Stomach (tissue), 4 donors: Measurements from ENCODE around the gene PCYT2.

ENCODE experiments used
- CTCF ChIP-seq, 7 experiments: fragments of 450-650 bp in 4 of 7; fragments of 200-600 bp in 3 of 7; sonication (generic) in 3 of 7; IDR thresholded peaks; one replicate each; pipeline ENCODE4 v1.5.1; 2016 to 2019; ENCODE audit warnings: antibody characterized with exemption in 7 of 7, control low read depth in 2 of 7, mild to moderate bottlenecking in 1 of 7
- EP300 ChIP-seq: sonication (generic); formaldehyde crosslinking; IDR thresholded peaks from one replicate; pipeline ENCODE4 v1.6.1; 2017; ENCODE audit warnings: antibody characterized with exemption
- POLR2A ChIP-seq, 4 donors: fragments of 450-650 bp; IDR thresholded peaks; one replicate each; pipeline ENCODE4 v1.6.1; 2016; ENCODE audit warnings: antibody characterized with exemption in 4 of 4, control low read depth in 2 of 4, mild to moderate bottlenecking in 1 of 4, moderate library complexity in 1 of 4
- POLR2AphosphoS5 ChIP-seq, 3 donors: sonication (generic); formaldehyde crosslinking; IDR thresholded peaks; one replicate each; pipeline ENCODE4 v1.6.1; 2016; ENCODE audit warnings: antibody characterized with exemption in 3 of 3

GRCh38 chr17:81928544-81929252 lies 17.5 kb upstream of the PCYT2 start:
- TF ChIP-seq CTCF (IDR thresholded peaks at IDR 0.05) (no peak), POLR2AphosphoS5 (IDR thresholded peaks at IDR 0.05) (no peak), EP300 (no peak), POLR2A (IDR thresholded peaks at IDR 0.05) (no peak)
